Ectodermal cell (in vitro differentiated cells): ENCODE measurements around the gene SCARF2.

Experiments
- H3K27ac ChIP-seq: 2 replicates; pipeline ENCODE4 v1.7.0; 2013; ENCODE audit warnings: mild to moderate bottlenecking, low read depth, low read length; ENCODE audit not compliant: insufficient read depth, poor library complexity, severe bottlenecking
- H3K27me3 ChIP-seq: 2 replicates; pipeline ENCODE4 v1.7.0; 2013; ENCODE audit warnings: mild to moderate bottlenecking, low read length; ENCODE audit not compliant: insufficient read depth, control insufficient read depth, poor library complexity, severe bottlenecking
- H3K36me3 ChIP-seq: one replicate; pipeline ENCODE4 v1.7.0; 2013; ENCODE audit warnings: low read length; ENCODE audit not compliant: control insufficient read depth, insufficient read depth
- H3K4me1 ChIP-seq: one replicate; pipeline ENCODE4 v1.7.0; 2013; ENCODE audit warnings: low read length; ENCODE audit not compliant: control insufficient read depth, insufficient read depth
- H3K4me3 ChIP-seq: 2 replicates; pipeline ENCODE4 v1.7.0; 2013; ENCODE audit warnings: low read depth, low read length, control low read depth; ENCODE audit not compliant: insufficient read depth
- H3K9me3 ChIP-seq: 2 replicates; pipeline ENCODE4 v1.7.0; 2013; ENCODE audit warnings: mild to moderate bottlenecking, low read length, moderate library complexity; ENCODE audit not compliant: control insufficient read depth
- WGBS, 2 experiments: methylation state at CpG; one replicate each; pipeline ENCODE4 v1.1.7; 2013; ENCODE audit warnings: missing lambda C conversion rate in 2 of 2; 5-methylcytosine and 5-hydroxymethylcytosine counted together

The SCARF2 gene

DNA sequence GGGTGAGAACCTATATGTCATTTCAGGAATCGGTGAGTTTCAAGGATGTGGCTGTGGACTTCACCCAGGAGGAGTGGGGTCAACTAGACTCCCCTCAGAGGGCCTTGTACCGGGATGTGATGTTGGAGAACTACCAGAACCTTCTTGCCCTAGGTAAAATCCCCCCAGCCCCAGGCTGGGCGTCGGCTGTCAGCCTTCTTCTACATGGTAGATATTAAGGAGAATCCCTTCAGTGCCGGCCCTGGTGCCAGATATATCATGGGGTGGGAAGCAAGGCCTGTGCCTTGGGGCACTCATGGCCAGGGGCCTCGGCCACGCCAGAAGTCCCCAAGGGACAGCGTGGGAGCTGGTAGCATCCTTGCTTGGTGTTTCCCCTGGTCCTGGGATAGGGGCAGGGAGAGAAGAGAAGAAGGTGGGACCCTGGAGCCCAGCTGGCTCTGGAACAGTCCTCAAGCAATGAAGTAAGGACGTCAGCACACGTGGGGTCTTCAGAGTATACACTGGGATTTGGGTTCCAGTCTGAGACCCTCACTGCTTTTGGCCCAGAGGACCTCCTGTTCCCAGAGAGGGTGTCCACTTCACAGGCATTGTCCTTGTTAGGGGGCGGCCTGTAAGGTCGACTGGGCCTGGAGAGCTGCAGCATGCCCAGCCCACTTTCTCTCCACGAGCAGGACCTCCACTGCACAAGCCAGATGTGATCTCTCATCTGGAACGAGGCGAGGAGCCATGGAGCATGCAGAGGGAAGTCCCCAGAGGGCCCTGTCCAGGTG lies 36.8 kb downstream of the SCARF2 start:
- Histone ChIP-seq H3K9me3 (no peaks in the 10 kb centered on the region), H3K27me3 (no peaks in the 10 kb centered on the region), H3K4me3 (no peak overlapping the region), H3K36me3 (peaks cover 13% of the 10 kb centered on the region), H3K4me1 (no peaks in the 10 kb centered on the region), H3K27ac (no peak overlapping the region)
- 94 to 96% methylated on average over 15 of the region's 15 CpGs for WGBS, 2 experiments

DNA sequence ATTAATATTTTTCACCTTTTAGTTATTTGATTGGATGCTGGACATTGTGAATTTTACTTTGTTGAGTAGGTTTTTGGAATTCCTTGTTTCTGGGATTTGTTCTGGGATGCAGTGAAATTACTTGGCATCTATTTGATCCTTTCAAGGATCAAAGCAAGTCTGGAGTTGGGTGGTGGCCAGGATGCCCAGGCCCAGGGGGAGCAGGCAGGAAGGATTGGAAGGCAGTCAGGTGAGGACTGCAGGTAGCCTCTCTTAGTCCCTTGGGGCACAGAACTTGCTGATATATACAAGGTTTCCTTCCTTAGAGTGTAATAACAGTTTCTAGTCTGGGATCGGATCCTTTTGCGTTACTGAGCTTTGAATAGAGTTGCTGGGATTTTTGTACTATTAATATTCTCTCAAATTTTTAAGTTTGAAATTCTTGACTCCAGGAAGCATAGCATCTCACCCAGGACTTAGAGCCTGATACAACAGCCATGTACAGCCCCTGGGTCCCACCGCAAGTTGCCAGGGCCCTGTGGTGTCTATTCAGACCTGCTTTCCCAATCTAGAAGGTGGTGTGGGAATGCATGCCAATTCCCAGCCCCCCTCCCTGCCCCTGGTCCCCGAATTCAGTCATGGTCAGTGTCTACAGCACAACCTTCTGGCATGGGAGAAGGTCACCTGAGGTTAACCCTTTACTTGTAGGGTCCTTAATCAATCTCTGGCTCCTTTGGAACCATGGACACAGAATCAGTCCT lies 37.6 kb downstream of the SCARF2 start:
- no peak overlapping the region for H3K27ac ChIP-seq
- H3K36me3 ChIP-seq: peaks cover 11% of the 10 kb centered on the region
- no peaks in the 10 kb centered on the region for H3K27me3 ChIP-seq
- H3K4me3 ChIP-seq: no peak overlapping the region
- H3K9me3 ChIP-seq: no peaks in the 10 kb centered on the region
- peaks cover 7% of the 10 kb centered on the region for H3K4me1 ChIP-seq
- 74 to 86% methylated on average over 2 of the region's 4 CpGs for WGBS, 2 experiments

DNA sequence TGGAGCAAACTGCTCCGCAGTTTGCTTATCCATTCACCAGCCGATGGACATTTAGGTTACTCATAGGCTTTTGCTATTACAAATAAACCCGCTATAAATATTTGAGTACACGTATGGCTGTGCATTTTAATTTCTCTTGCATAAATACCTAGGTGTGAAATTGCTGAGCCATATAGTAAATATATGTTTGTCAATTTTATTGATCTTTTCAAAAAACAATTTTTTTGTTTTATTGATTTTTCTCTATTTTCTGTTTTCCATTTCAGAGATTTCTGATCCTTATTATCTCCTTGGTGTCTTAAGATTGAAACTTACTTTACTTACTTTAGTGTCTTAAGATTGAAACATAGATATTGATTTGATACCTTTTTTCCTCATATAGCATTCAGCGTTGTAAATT lies 39.2 kb downstream of the SCARF2 start:
- peaks cover 10% of the 10 kb centered on the region for H3K36me3 ChIP-seq
- peaks cover 12% of the 10 kb centered on the region for H3K4me1 ChIP-seq
- no peaks in the 10 kb centered on the region for H3K27me3 ChIP-seq
- H3K27ac ChIP-seq: no peak overlapping the region
- H3K9me3 ChIP-seq: no peaks in the 10 kb centered on the region
- no peak overlapping the region for H3K4me3 ChIP-seq
- WGBS, 2 experiments: 97 to 98% methylated on average over 3 to 5 of the region's 5 CpGs

DNA sequence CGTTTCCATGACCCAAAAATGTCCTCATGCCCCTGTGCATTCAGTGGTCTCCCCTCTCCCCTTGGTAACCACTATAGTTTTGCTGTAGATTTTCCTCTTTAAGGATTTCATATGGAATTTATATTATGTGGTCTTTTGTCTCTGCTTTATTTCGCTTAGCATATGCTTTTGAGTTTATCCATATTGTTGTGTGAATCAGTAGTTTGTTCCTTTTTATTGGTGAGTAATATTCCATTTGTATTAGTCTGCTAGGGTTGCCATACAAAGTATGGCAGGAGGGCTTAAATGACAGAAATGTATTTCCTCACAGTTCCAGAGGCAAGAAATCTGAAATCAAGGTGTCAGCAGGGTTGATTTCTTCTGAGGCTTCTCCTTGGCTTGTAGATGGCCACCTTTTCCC lies 40.1 kb downstream of the SCARF2 start:
- Histone ChIP-seq H3K36me3 (peaks cover 6% of the 10 kb centered on the region), H3K4me3 (no peak overlapping the region), H3K27me3 (no peaks in the 10 kb centered on the region), H3K27ac (no peak overlapping the region), H3K9me3 (no peaks in the 10 kb centered on the region), H3K4me1 (peaks cover 12% of the 10 kb centered on the region)
- 96 to 98% methylated on average over 2 of the region's 2 CpGs for WGBS, 2 experiments

DNA sequence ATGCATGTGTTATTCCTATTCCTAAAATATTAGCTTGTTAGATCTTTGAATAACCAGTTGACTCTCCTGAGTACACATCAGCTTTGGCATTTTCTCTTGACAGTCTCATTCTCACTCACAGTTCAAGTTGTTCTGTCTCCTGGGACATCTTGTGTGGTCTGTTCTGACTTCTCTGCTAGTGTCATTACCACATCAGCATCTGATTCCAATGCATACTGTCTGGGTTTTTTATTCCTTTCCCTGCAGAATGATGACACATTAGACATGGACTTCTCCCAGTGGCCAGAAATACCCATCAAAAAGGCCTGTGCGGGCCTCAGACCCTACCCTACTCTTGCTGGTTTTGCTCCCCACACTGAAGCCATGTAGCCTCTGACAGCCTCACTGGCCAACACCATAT lies 41.0 kb downstream of the SCARF2 start:
- no peak overlapping the region for H3K4me3 ChIP-seq
- 87 to 98% methylated on average over 1 of the region's 1 CpG for WGBS, 2 experiments
- H3K27ac ChIP-seq: no peak overlapping the region
- H3K9me3 ChIP-seq: no peaks in the 10 kb centered on the region
- H3K27me3 ChIP-seq: no peaks in the 10 kb centered on the region
- H3K36me3 ChIP-seq: peaks cover 1% of the 10 kb centered on the region
- peaks cover 12% of the 10 kb centered on the region for H3K4me1 ChIP-seq

DNA sequence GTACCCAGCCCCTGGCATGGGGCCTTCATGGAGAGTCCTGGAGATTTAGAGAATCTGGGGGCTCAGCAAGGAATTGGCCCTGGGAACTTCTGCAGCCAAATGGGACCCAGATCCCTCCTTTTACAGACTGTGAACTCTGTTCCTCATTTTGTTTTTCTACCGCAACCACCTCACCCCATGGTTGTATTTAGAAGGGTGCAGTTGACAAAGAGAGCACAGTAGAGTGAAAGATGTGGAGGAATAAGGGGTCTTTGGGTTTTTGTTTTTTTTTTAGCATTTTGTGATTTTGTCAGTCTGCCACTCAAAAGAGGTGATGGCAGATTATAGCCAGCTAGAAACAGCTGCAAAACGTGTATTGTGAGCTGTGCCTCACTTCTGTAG lies 41.7 kb downstream of the SCARF2 start:
- no peak overlapping the region for H3K4me3 ChIP-seq
- H3K27ac ChIP-seq: no peak overlapping the region
- no peaks in the 10 kb centered on the region for H3K27me3 ChIP-seq
- no peaks in the 10 kb centered on the region for H3K9me3 ChIP-seq
- H3K4me1 ChIP-seq: peaks cover 12% of the 10 kb centered on the region
- WGBS, 2 experiments: 86 to 89% methylated on average over 2 of the region's 2 CpGs
- H3K36me3 ChIP-seq: no peaks in the 10 kb centered on the region

DNA sequence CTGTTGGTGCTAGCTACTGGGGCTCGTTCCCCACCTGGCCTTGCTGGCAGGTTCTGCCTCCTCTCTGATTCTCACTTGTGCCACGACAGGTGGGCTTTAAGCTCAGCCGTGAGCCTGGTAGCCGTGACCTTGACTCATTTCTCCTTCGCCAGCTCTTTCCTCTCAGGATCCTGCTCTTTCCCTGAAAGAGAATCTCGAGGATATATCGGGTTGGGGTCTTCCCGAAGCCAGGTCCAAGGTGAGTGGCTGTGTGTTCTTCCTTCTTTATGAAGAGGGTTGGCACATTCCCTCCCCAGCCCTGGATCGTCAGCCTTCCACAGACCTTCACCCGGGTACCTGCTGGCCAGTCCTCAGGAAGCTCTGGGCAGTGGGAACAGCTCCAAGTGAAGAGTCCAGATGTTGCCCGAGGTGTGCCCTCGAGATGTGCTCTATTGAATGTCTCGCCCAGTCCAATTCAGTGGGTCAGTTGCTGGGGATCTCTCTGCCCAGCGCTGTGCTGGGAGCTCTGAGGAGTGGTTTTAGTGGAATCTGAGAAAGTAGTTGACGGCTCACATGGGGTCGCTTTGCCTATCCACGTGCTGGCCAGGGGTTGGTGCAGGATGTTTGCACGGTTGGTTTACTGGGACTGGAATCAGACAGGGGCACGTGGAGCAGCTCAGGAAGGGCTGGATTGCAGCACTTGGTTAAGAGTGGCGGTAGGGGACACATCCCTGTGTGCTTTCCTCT lies 42.3 kb downstream of the SCARF2 start:
- no peak overlapping the region for H3K27ac ChIP-seq
- no peaks in the 10 kb centered on the region for H3K27me3 ChIP-seq
- H3K4me1 ChIP-seq: peaks cover 12% of the 10 kb centered on the region
- peak overlapping the region; percentile 92 for H3K4me3 ChIP-seq
- H3K36me3 ChIP-seq: no peaks in the 10 kb centered on the region
- 87% methylated on average over 20 of the region's 20 CpGs for WGBS, 2 experiments
- H3K9me3 ChIP-seq: no peaks in the 10 kb centered on the region

DNA sequence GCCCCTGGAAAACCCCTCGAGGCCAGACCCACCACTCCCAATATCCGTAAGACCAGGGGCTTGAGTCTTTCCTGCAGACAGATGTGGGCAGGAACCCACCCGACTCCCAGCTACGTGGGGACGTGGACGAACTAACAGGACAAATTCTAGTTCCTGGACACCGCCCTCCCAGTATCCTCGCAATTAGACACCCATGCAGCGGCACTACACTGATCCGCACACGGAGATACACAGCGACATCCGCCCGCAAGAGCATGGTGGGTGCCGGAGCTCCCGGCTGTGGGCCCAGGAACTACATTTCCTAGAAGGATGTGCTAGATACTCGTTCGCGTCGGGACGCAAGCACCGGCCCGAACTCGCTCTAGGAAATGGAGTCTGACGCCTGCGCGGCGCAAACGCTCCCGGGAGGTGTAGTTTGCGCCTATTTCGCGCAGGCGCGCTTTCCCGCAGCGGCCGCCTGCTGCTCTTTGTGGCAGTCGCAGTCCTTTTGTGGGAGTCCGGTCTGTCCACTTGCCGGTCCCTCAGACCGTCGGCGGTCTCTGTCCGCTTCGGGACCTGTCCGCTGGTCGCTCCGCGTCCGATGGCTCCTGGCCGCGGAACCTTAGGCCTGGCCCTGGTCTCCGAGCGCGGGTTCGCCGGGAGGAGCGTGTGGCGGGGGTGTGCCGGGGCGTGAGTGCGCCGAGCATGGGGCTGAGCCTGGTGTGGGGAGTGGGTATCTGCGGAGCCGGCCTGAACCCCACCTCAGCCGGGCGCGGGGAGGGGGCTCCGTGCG lies 43.7 kb downstream of the SCARF2 start, which contains the start of gene ZNF74:
Gene ZNF74 (plus strand): TSS at position 447 of the 772 bp plus-strand sequence. CDS start 478 bp downstream, outside the sequence.
- Histone ChIP-seq H3K27me3 (no peaks in the 10 kb centered on the region), H3K4me3 (peak within 1 kb of the TSS; percentile 92), H3K9me3 (no peaks in the 10 kb centered on the region), H3K36me3 (no peaks in the 10 kb centered on the region), H3K27ac (peak within 1 kb of the TSS; percentile 20), H3K4me1 (peaks cover 12% of the 10 kb centered on the region)
- 6% methylated on average over 71 of the region's 71 CpGs for WGBS, 2 experiments

DNA sequence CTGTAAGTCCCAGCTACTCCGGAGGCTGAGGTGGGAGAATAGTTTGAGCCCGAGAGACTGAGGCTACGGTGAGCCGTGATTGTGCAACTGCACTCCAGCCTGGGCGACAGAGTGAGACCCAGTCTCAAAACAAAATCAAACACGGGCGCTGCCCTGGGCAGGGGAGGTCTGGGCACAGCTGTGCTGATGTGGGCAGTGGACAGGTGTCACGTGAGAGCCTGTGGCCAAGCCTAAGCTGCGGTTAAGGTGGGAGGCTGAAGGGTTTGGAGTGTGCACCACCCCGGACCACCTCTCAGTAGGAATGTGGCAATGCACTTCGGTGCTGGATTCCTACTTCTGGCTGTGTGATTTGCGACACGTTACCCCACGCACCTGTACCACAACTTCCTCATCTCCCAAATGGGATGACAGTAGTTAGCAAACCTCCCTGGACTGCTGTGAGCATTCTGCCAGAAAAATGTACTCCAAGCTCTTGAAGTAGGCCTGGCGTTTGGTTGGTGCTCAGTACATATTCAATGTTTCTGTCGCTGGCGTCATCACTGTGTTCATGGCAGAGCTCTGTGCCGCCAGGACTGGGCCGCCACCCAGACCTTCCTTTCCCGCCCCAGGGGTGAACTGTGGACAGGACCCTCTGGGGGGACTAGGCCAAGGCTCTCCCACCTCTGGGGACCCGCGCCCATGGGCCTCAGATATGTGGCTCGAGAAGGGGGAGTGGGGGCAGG lies 44.5 kb downstream of the SCARF2 start:
- 95 to 96% methylated on average over 23 of the region's 23 CpGs for WGBS, 2 experiments
- Histone ChIP-seq H3K4me3 (peak overlapping the region; percentile 92), H3K27me3 (no peaks in the 10 kb centered on the region), H3K27ac (no peak overlapping the region), H3K4me1 (peaks cover 12% of the 10 kb centered on the region), H3K9me3 (no peaks in the 10 kb centered on the region), H3K36me3 (no peaks in the 10 kb centered on the region)
